Uterus (tissue), 4 donors: ENCODE measurements around the gene RHOT1. TPM values are rescaled to one million over a fixed set of nuclear protein-coding genes. Genes with fewer than 3 reads are reported as not detected.
"Not testable (repeated sequence)": the region's sequence is repeated elsewhere in the genome, so short reads cannot be mapped to it uniquely, and the experiment has no call there.

Experiments
- DNase-seq, 2 donors: peaks; one replicate each; pipeline ENCODE4 v3.0.0-alpha.2; 2019 to 2020
- H3K27ac ChIP-seq, 2 donors: fragments of 200-600 bp; sonication (generic); 1 replicate in 1 of 2; 2 replicates in 1 of 2; pipeline ENCODE4 v1.5.1; 2016 to 2018
- H3K27me3 ChIP-seq, 2 donors: fragments of 200-600 bp; sonication (generic); one replicate each; pipeline ENCODE4 v1.5.1; 2018 to 2019; ENCODE audit warnings: control low read depth in 1 of 2
- H3K36me3 ChIP-seq, 2 donors: fragments of 200-600 bp; sonication (generic); one replicate each; pipeline ENCODE4 v1.5.1; 2019; ENCODE audit warnings: control low read depth in 1 of 2
- H3K4me1 ChIP-seq, 2 donors: fragments of 200-600 bp; sonication (generic); one replicate each; pipeline ENCODE4 v1.5.1; 2018 to 2019; ENCODE audit warnings: control low read depth in 1 of 2
- H3K4me3 ChIP-seq, 2 donors: fragments of 200-600 bp; sonication (generic); 1 replicate in 1 of 2; 2 replicates in 1 of 2; pipeline ENCODE4 v1.5.1; 2018 to 2019; ENCODE audit warnings: mild to moderate bottlenecking in 1 of 2
- H3K9me3 ChIP-seq, 2 donors: fragments of 200-600 bp; sonication (generic); one replicate each; pipeline ENCODE4 v1.5.1; 2019; ENCODE audit warnings: control low read depth in 1 of 2
- POLR2A ChIP-seq, 2 donors: fragments of 450-650 bp; IDR thresholded peaks; one replicate each; pipeline ENCODE4 v1.6.1; 2016; ENCODE audit warnings: antibody characterized with exemption in 2 of 2, mild to moderate bottlenecking in 1 of 2, moderate library complexity in 1 of 2
- intact Hi-C: fragments of 100-400 bp; cut with DNase I; formaldehyde crosslinking; loops from one replicate; pipeline ENCODE4 v1.15.1; 2023; ENCODE audit warnings: low total_unique reads
- total RNA-seq, 4 donors: library from RNA; depleted of rRNA in 3 of 4; stranded (reverse); fragments of >200 nt in 3 of 4; gene quantifications; one replicate each; pipeline versions ENCODE4 v1.1.0 to v1.2.4, GENCODE V29; 2014 to 2023
- TF ChIP-seq, protein P1 (sequence below), 4 experiments: fragments of 200-600 bp in 2 of 4; fragments of 450-650 bp in 2 of 4; sonication (generic) in 2 of 4; IDR thresholded peaks; one replicate each; pipeline ENCODE4 v1.5.1; 2016 to 2019; ENCODE audit warnings: antibody characterized with exemption in 4 of 4, mild to moderate bottlenecking in 2 of 4, moderate library complexity in 1 of 4
- donor health status: DM: yes; HTN: yes; CAD: no.

Gene RHOT1
- total RNA-seq: 10 to 100 TPM; 15.6 to 86.2 (median 53.8) TPM

DNA sequence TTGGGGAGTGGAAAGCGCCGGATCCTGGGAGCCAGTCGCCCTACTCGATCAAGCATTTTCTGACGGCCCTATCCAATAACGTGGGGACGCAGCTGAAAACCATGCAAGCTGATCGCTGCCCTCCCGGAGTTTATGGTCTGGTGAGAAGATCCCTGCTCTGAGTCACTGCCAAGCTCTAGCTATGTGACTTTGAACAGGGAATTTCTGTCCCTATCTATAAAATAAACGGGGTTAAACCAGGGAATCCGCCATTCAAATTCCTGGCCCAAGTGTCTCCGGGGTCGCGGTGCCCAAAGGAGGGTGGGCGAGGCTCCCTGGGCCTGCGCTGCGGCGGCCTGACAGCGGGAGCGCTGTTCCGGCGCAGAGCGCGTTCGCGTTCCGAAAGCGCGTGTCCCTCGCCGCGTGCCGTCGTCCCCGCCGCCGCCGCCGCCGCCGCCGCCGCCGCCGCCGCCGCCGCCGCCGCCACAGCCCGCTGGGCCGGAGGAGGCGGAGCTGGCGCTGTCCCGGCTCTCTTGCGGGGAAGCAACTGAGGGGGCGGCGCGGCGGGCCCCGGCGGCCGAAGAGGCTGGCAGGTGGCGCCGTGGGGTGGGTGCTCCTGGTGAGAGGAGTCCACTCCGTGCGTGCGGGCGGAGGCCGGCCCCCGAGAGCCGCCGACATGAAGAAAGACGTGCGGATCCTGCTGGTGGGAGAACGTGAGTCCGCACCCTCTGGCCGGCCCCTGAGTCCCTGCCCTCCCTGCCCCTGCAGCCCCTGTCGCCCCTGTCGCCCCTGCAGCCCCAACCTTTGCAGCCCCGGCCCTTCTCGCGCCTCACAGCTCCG lies at the start of gene RHOT1:
Gene RHOT1 (plus strand): TSS at position 465 of the 819 bp plus-strand sequence. CDS start 191 bp downstream, at position 656.
- intact Hi-C loops: no loop called here
- peak; percentile 75 to 76 for DNase-seq
- H3K27me3 ChIP-seq: no peaks in the 10 kb centered on the region

DNA sequence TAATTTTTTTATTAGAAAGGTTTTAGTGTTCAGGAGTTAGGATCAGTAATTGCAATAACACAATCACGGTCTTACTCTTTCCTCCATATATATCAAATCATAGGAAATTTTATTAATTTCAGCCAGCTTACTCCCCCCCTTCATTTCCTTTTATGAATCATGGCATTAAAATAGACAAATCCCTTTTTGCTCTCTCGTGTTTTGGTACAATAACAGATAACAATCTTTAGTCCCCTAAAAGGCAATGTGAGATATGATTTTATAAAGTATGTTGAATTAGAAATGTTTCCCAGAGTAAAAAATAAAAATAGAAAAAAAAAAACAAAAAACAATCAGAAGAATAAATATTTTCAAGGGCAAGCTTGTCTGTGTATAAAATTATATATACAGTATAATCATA lies 42.6 kb upstream of the RHOT1 start:
- no peak overlapping the region for H3K27ac ChIP-seq
- intact Hi-C loops: no loop called here
- no peak overlapping the region for H3K4me3 ChIP-seq
- TF ChIP-seq, protein P1, sequence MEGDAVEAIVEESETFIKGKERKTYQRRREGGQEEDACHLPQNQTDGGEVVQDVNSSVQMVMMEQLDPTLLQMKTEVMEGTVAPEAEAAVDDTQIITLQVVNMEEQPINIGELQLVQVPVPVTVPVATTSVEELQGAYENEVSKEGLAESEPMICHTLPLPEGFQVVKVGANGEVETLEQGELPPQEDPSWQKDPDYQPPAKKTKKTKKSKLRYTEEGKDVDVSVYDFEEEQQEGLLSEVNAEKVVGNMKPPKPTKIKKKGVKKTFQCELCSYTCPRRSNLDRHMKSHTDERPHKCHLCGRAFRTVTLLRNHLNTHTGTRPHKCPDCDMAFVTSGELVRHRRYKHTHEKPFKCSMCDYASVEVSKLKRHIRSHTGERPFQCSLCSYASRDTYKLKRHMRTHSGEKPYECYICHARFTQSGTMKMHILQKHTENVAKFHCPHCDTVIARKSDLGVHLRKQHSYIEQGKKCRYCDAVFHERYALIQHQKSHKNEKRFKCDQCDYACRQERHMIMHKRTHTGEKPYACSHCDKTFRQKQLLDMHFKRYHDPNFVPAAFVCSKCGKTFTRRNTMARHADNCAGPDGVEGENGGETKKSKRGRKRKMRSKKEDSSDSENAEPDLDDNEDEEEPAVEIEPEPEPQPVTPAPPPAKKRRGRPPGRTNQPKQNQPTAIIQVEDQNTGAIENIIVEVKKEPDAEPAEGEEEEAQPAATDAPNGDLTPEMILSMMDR (IDR thresholded peaks at IDR 0.05): no peak
- TF ChIP-seq POLR2A (IDR thresholded peaks at IDR 0.05): no peak
- H3K9me3 ChIP-seq: no peaks in the 10 kb centered on the region
- no peak for DNase-seq
- H3K27me3 ChIP-seq: no peaks in the 10 kb centered on the region
- no peaks in the 10 kb centered on the region for H3K36me3 ChIP-seq
- H3K4me1 ChIP-seq: no peaks in the 10 kb centered on the region

More for the DNA sequence above, at the start of gene RHOT1:
- Histone ChIP-seq H3K36me3 (no peaks in the 10 kb centered on the region), H3K4me3 (peak within 1 kb of the TSS; percentile 74 to 93), H3K27ac (peak within 1 kb of the TSS; percentile 94 to 96), H3K4me1 (no peaks in the 10 kb centered on the region), H3K9me3 (no peaks in the 10 kb centered on the region)
- TF ChIP-seq, protein P1 (IDR thresholded peaks at IDR 0.05): peak; percentile 49 to 84 (median 70)
- TF ChIP-seq POLR2A (IDR thresholded peaks at IDR 0.05): peak; percentile 34 to 45

DNA sequence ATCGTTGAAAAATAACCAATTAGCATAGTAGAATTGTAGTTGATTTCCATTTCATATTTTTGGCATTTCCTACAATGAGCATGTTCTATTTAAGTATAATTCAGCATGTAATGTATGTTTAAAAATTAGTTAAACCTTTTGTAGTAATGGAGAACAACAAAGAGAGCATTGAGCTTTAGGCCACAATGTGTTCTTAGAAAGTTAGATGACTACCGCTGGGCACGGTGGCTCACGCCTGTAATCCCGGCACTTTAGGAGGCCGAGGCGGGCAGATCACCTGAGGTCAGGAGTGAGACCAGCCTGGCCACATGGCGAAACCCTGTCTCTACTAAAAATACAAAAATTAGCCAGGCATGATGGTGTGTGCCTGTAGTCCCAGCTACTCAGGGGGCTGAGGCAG lies 42.0 kb upstream of the RHOT1 start:
- intact Hi-C loops: not testable (repeated sequence)

GRCh38 chr17:32100971-32101631 lies 41.2 kb upstream of the RHOT1 start:
- Histone ChIP-seq H3K36me3 (no peaks in the 10 kb centered on the region), H3K9me3 (no peaks in the 10 kb centered on the region), H3K27ac (no peak overlapping the region), H3K4me3 (no peak overlapping the region), H3K27me3 (no peaks in the 10 kb centered on the region), H3K4me1 (no peaks in the 10 kb centered on the region)
- no peak for DNase-seq
- TF ChIP-seq, protein P1 (IDR thresholded peaks at IDR 0.05): no peak
- intact Hi-C loops: no loop called here

More for the DNA sequence above, 42.0 kb upstream of the RHOT1 start:
- H3K9me3 ChIP-seq, H3K4me3 ChIP-seq, DNase-seq, H3K27me3 ChIP-seq, H3K27ac ChIP-seq, H3K4me1 ChIP-seq, H3K36me3 ChIP-seq: not testable (repeated sequence)

GRCh38 chr17:32102172-32102571 lies 40.1 kb upstream of the RHOT1 start:
- TF ChIP-seq POLR2A (IDR thresholded peaks at IDR 0.05): no peak
- TF ChIP-seq, protein P1 (IDR thresholded peaks at IDR 0.05): no peak
- H3K4me3 ChIP-seq: no peak overlapping the region
- no peaks in the 10 kb centered on the region for H3K4me1 ChIP-seq
- intact Hi-C loops: no loop called here
- no peak overlapping the region for H3K27ac ChIP-seq
- H3K36me3 ChIP-seq: no peaks in the 10 kb centered on the region
- no peak for DNase-seq
- H3K27me3 ChIP-seq: no peaks in the 10 kb centered on the region
- no peaks in the 10 kb centered on the region for H3K9me3 ChIP-seq
